HEK293 (cell line): Measurements from ENCODE around the gene TSPOAP1.
A peak's percentile ranks its signal among the peaks of the same experiment; 100 is the strongest.

Source experiments
- CTCF ChIA-PET: fragments of 350-600 bp; formaldehyde crosslinking; extraction: SDS; loops from one replicate; lab custom pipeline; 2021; ENCODE audit warnings: antibody characterized with exemption; lab: Yijun Ruan, JAX
- POLR2A ChIA-PET: fragments of 300-600 bp; formaldehyde crosslinking; extraction: SDS; loops from one replicate; lab custom pipeline; 2020; ENCODE audit warnings: antibody characterized with exemption, inconsistent platforms; lab: Yijun Ruan, JAX
- H3K27ac ChIP-seq: fragments of 200-500 bp; sonication (Bioruptor generic); 2 replicates; pipeline ENCODE4 v1.5.1; 2014; ENCODE audit warnings: low read depth, low read length, control low read depth, inconsistent platforms; ENCODE audit errors: extremely low read depth
- H3K36me3 ChIP-seq, 2 experiments: fragments of 200-500 bp in 1 of 2; sonication (Bioruptor generic) in 1 of 2; 1 replicate in 1 of 2; 2 replicates in 1 of 2; pipeline ENCODE4 v1.5.1; 2014 to 2017; ENCODE audit warnings: inconsistent platforms in 2 of 2, low read length in 2 of 2; ENCODE audit not compliant: control insufficient read depth in 2 of 2, insufficient read depth in 1 of 2
- H3K4me1 ChIP-seq: fragments of 200-500 bp; sonication (Bioruptor generic); 2 replicates; pipeline ENCODE4 v1.5.1; 2014; ENCODE audit warnings: mild to moderate bottlenecking, low read length, inconsistent platforms; ENCODE audit not compliant: control insufficient read depth, insufficient read depth
- H3K4me3 ChIP-seq: 2 replicates; pipeline ENCODE4 v1.5.1; 2011; ENCODE audit warnings: low read depth, mild to moderate bottlenecking, control low read depth, low read length, moderate library complexity
- H3K9me3 ChIP-seq: fragments of 200-500 bp; sonication (Bioruptor generic); 2 replicates; pipeline ENCODE4 v1.5.1; 2014; ENCODE audit warnings: low read depth, low read length, inconsistent platforms; ENCODE audit not compliant: control insufficient read depth, insufficient read depth
- KLF8 ChIP-seq: fragments of 450-650 bp; formaldehyde crosslinking; IDR thresholded peaks from 2 replicates; pipeline ENCODE4 v1.5.1; 2016; ENCODE audit warnings: missing biosample characterization, missing genetic modification characterization
- ZFHX2 ChIP-seq: fragments of 450-650 bp; formaldehyde crosslinking; conservative IDR thresholded peaks from 2 replicates; pipeline ENCODE4 v1.5.1; 2016; ENCODE audit warnings: missing biosample characterization, missing genetic modification characterization
- ZNF214 ChIP-seq: fragments of 450-650 bp; formaldehyde crosslinking; IDR thresholded peaks from 2 replicates; pipeline ENCODE4 v1.5.1; 2017; ENCODE audit warnings: missing biosample characterization, mild to moderate bottlenecking, missing genetic modification characterization, borderline replicate concordance
- ZNF24 ChIP-seq: fragments of 450-650 bp; formaldehyde crosslinking; IDR thresholded peaks from 2 replicates; pipeline ENCODE4 v1.5.1; 2016; ENCODE audit warnings: missing biosample characterization, missing genetic modification characterization
- ZNF433 ChIP-seq: fragments of 450-650 bp; formaldehyde crosslinking; IDR thresholded peaks from 2 replicates; pipeline ENCODE4 v1.5.1; 2016; ENCODE audit warnings: missing biosample characterization, missing genetic modification characterization, low read depth
- ZNF600 ChIP-seq: fragments of 450-650 bp; formaldehyde crosslinking; IDR thresholded peaks from 2 replicates; pipeline ENCODE4 v1.5.1; 2016; ENCODE audit warnings: missing biosample characterization, missing genetic modification characterization
- ZNF626 ChIP-seq: fragments of 450-650 bp; sonication (Bioruptor Pico); formaldehyde crosslinking; IDR thresholded peaks from 2 replicates; pipeline ENCODE4 v1.5.1; 2018; ENCODE audit warnings: missing biosample characterization, missing genetic modification characterization, inconsistent platforms
- ZNF707 ChIP-seq: fragments of 450-650 bp; formaldehyde crosslinking; IDR thresholded peaks from 2 replicates; pipeline ENCODE4 v1.5.1; 2016; ENCODE audit warnings: missing biosample characterization, missing genetic modification characterization
- TF ChIP-seq, protein P1 (sequence below): fragments of 450-650 bp; formaldehyde crosslinking; IDR thresholded peaks from 2 replicates; pipeline ENCODE4 v1.5.1; 2016; ENCODE audit warnings: missing biosample characterization, missing genetic modification characterization, low read depth
- TF ChIP-seq, protein P2 (sequence below): fragments of 450-650 bp; formaldehyde crosslinking; IDR thresholded peaks from 2 replicates; pipeline ENCODE4 v1.5.1; 2016; ENCODE audit warnings: missing biosample characterization, missing genetic modification characterization
- TF ChIP-seq, protein P3 (sequence below): fragments of 450-650 bp; formaldehyde crosslinking; IDR thresholded peaks from 2 replicates; pipeline ENCODE4 v1.5.1; 2016; ENCODE audit warnings: missing biosample characterization, missing genetic modification characterization

The TSPOAP1 gene

GRCh38 chr17:58356231-58356630, 27.6 kb upstream of the TSPOAP1 start (continued):
- TF ChIP-seq, protein P1, sequence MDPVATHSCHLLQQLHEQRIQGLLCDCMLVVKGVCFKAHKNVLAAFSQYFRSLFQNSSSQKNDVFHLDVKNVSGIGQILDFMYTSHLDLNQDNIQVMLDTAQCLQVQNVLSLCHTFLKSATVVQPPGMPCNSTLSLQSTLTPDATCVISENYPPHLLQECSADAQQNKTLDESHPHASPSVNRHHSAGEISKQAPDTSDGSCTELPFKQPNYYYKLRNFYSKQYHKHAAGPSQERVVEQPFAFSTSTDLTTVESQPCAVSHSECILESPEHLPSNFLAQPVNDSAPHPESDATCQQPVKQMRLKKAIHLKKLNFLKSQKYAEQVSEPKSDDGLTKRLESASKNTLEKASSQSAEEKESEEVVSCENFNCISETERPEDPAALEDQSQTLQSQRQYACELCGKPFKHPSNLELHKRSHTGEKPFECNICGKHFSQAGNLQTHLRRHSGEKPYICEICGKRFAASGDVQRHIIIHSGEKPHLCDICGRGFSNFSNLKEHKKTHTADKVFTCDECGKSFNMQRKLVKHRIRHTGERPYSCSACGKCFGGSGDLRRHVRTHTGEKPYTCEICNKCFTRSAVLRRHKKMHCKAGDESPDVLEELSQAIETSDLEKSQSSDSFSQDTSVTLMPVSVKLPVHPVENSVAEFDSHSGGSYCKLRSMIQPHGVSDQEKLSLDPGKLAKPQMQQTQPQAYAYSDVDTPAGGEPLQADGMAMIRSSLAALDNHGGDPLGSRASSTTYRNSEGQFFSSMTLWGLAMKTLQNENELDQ, result no peak
- TF ChIP-seq, all 188 proteins: peak for 0

GRCh38 chr17:58354541-58355216, 26.1 kb upstream of the TSPOAP1 start:
- POLR2A ChIA-PET, result interaction anchor here (1.8 to 4.6 kb wide), 2 partner anchors 10 to 61 kb away, joined by 5 to 130 read pairs; partner anchors contain the start of gene RNF43
- H3K27ac ChIP-seq, result no peak overlapping the region
- no peak overlapping the region for H3K4me3 ChIP-seq
- peaks cover 9% of the 10 kb centered on the region for H3K4me1 ChIP-seq
- CTCF ChIA-PET, result interaction anchor here (0.6 to 3.6 kb wide), 8 partner anchors 9 to 526 kb away, joined by 3 to 15 read pairs (median 5); partner anchors contain the start of gene RNF43
- H3K36me3 ChIP-seq, result peaks cover 9 to 58% of the 10 kb centered on the region in 2 experiments
- no peaks in the 10 kb centered on the region for H3K9me3 ChIP-seq
- TF ChIP-seq ZNF24, result no peak
- 0 out of 2 replicates have a peak, but pooled peaks have one; percentile 13 for TF ChIP-seq ZNF600 (tag by site-specific recombination)
- TF ChIP-seq, protein P2, sequence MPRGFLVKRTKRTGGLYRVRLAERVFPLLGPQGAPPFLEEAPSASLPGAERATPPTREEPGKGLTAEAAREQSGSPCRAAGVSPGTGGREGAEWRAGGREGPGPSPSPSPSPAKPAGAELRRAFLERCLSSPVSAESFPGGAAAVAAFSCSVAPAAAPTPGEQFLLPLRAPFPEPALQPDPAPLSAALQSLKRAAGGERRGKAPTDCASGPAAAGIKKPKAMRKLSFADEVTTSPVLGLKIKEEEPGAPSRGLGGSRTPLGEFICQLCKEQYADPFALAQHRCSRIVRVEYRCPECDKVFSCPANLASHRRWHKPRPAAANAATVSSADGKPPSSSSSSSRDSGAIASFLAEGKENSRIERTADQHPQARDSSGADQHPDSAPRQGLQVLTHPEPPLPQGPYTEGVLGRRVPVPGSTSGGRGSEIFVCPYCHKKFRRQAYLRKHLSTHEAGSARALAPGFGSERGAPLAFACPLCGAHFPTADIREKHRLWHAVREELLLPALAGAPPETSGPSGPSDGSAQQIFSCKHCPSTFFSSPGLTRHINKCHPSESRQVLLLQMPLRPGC, result no peak
- TF ChIP-seq ZNF626 (tag by site-specific recombination), result no peak
- TF ChIP-seq, protein P3, sequence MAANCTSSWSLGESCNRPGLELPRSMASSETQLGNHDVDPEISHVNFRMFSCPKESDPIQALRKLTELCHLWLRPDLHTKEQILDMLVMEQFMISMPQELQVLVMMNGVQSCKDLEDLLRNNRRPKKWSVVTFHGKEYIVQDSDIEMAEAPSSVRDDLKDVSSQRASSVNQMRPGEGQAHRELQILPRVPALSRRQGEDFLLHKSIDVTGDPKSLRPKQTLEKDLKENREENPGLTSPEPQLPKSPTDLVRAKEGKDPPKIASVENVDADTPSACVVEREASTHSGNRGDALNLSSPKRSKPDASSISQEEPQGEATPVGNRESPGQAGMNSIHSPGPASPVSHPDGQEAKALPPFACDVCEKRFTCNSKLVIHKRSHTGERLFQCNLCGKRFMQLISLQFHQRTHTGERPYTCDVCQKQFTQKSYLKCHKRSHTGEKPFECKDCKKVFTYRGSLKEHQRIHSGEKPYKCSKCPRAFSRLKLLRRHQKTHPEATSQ, result no peak
- no peak for TF ChIP-seq ZNF214 (tag by site-specific recombination)

DNA sequence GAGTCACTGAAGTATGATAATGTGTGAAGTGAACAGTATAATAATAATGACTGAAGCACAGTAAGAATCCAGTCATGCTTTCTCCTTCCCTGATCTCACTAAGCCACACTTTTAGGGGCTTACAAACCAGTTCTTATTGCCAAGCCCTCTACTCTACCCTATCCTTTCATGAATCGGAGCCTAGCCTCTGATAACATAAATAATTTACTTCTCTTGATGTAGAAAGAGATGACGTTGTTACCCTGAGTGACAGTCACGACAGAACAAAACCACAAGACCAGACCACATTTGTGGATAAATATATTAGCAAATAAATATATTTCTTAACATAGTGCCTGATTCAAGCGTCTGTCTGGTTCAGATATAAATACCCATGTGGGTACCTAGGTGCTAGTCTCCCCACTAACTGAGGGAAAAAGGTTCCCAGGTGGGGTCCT, 24.8 kb upstream of the TSPOAP1 start:
- Histone ChIP-seq H3K9me3 (no peaks in the 10 kb centered on the region), H3K4me1 (peaks cover 9% of the 10 kb centered on the region), H3K4me3 (no peak overlapping the region), H3K36me3 (peaks cover 21 to 65% of the 10 kb centered on the region in 2 experiments), H3K27ac (peak overlapping the region; percentile 96; the same call in 1 of the 2 replicates)
- POLR2A ChIA-PET, result interaction anchor here (0.6 to 4.6 kb wide), 14 partner anchors 9 to 544 kb away, joined by 3 to 130 read pairs (median 11); partner anchors contain the start of gene RNF43
- CTCF ChIA-PET, result interaction anchor here (0.6 to 3.6 kb wide), 6 partner anchors 10 to 64 kb away, joined by 4 to 22 read pairs (median 6); partner anchors contain the start of gene RNF43
- TF ChIP-seq ZNF433 (tag by site-specific recombination) (no peak), ZNF707 (tag by site-specific recombination) (no peak), ZFHX2 (tag by site-specific recombination) (no peak), KLF8 (tag by site-specific recombination) (peak; percentile 30; the same call in 1 of the 2 replicates)
